IMR-90 (cell line): ENCODE data around the gene NXPH4. TPM values are rescaled to one million over a fixed set of nuclear protein-coding genes. Genes with fewer than 3 reads are reported as not detected.

Experiments
- ATAC-seq: fragments of 200-7000 bp; cut with Tn5 transposase; 2 replicates; pipeline ENCODE4 v1.9.1; 2020; ENCODE audit warnings: low read depth, mild to moderate bottlenecking, moderate library complexity
- BruUV-seq: library from RNA; stranded (reverse); fragments of 400-500 nt; replicated peaks from 2 replicates; lab custom pipeline; 2021; lab: Mats Ljungman, UMichigan
- CTCF ChIA-PET: fragments of 300-600 bp; formaldehyde crosslinking; extraction: SDS; loops from one replicate; lab custom pipeline; 2021; ENCODE audit warnings: antibody characterized with exemption; lab: Yijun Ruan, JAX
- POLR2A ChIA-PET: fragments of 300-600 bp; sonication (Branson Sonifier 250); formaldehyde crosslinking; loops from one replicate; lab custom pipeline; 2022; ENCODE audit warnings: antibody characterized with exemption; ENCODE audit not compliant: unreplicated experiment; lab: Charles Lee
- DNase-seq: peaks from one replicate; pipeline ENCODE4 v3.0.0; 2013
- H2AFZ ChIP-seq: replicated peaks from 2 replicates; pipeline ENCODE3; 2013; ENCODE audit warnings: low read length, mild to moderate bottlenecking; ENCODE audit not compliant: poor library complexity
- H2AK5ac ChIP-seq: 2 replicates; pipeline ENCODE4 v1.6.1; 2013; ENCODE audit warnings: low read depth, low read length, inconsistent platforms
- H2AK9ac ChIP-seq: replicated peaks from 2 replicates; pipeline ENCODE3; 2013; ENCODE audit warnings: mild to moderate bottlenecking, low read depth, low read length, moderate library complexity; ENCODE audit not compliant: poor library complexity
- H2BK120ac ChIP-seq: 2 replicates; pipeline ENCODE4 v1.6.1; 2013; ENCODE audit warnings: low read depth, low read length, inconsistent platforms
- H2BK15ac ChIP-seq: 3 replicates; pipeline ENCODE4 v1.6.1; 2013; ENCODE audit warnings: low read depth, low read length, inconsistent platforms
- H2BK20ac ChIP-seq: 2 replicates; pipeline ENCODE4 v1.6.1; 2013; ENCODE audit warnings: low read depth, mild to moderate bottlenecking, inconsistent platforms, low read length, moderate library complexity
- H2BK5ac ChIP-seq: 2 replicates; pipeline ENCODE4 v1.6.1; 2013; ENCODE audit warnings: mild to moderate bottlenecking, low read depth, low read length, inconsistent platforms; ENCODE audit not compliant: poor library complexity, severe bottlenecking
- H3K14ac ChIP-seq: replicated peaks from 2 replicates; pipeline ENCODE4 v1.6.1; 2013; ENCODE audit warnings: low read depth, low read length, inconsistent platforms
- H3K18ac ChIP-seq: 2 replicates; pipeline ENCODE4 v1.6.1; 2013; ENCODE audit warnings: low read depth, low read length, control low read depth
- H3K23ac ChIP-seq: 2 replicates; pipeline ENCODE4 v1.6.1; 2013; ENCODE audit warnings: low read depth, low read length, inconsistent platforms
- H3K27ac ChIP-seq: 2 replicates; pipeline ENCODE4 v1.5.1; 2013; ENCODE audit warnings: mild to moderate bottlenecking, control low read depth, low read length; ENCODE audit not compliant: insufficient read depth
- H3K27me3 ChIP-seq: 2 replicates; pipeline ENCODE4 v1.6.1; 2013; ENCODE audit warnings: low read length; ENCODE audit not compliant: control insufficient read depth, insufficient read depth
- H3K36me3 ChIP-seq: 2 replicates; pipeline ENCODE4 v1.6.1; 2013; ENCODE audit warnings: low read length, mixed read lengths; ENCODE audit not compliant: control insufficient read depth, insufficient read depth
- H3K4ac ChIP-seq: 2 replicates; pipeline ENCODE4 v1.6.1; 2013; ENCODE audit warnings: low read depth, low read length, inconsistent platforms
- H3K4me1 ChIP-seq: 2 replicates; pipeline ENCODE4 v1.6.1; 2013; ENCODE audit warnings: low read length, mixed read lengths; ENCODE audit not compliant: control insufficient read depth, insufficient read depth
- H3K4me2 ChIP-seq: 2 replicates; pipeline ENCODE4 v1.6.1; 2013; ENCODE audit warnings: low read depth, mild to moderate bottlenecking, control low read depth, low read length, moderate library complexity
- H3K4me3 ChIP-seq: 2 replicates; pipeline ENCODE4 v1.5.1; 2013; ENCODE audit warnings: low read depth, mild to moderate bottlenecking, control low read depth, low read length, moderate library complexity; ENCODE audit not compliant: insufficient read depth
- H3K56ac ChIP-seq: 2 replicates; pipeline ENCODE4 v1.6.1; 2013; ENCODE audit warnings: low read length, inconsistent platforms; ENCODE audit not compliant: insufficient read depth; ENCODE audit errors: extremely low read depth
- H3K79me1 ChIP-seq, 2 experiments: 2 replicates each; pipeline ENCODE4 v1.6.1; 2013; ENCODE audit warnings: low read length in 2 of 2, inconsistent platforms in 1 of 2, low read depth in 1 of 2
- H3K9ac ChIP-seq: 2 replicates; pipeline ENCODE4 v1.6.1; 2013; ENCODE audit warnings: low read depth, low read length, control low read depth
- H3K9me1 ChIP-seq: 2 replicates; pipeline ENCODE4 v1.6.1; 2013; ENCODE audit warnings: low read length, inconsistent platforms; ENCODE audit not compliant: insufficient read depth
- H3K9me3 ChIP-seq: 2 replicates; pipeline ENCODE4 v1.6.1; 2013; ENCODE audit warnings: low read length; ENCODE audit not compliant: control insufficient read depth, insufficient read depth
- H4K20me1 ChIP-seq: 2 replicates; pipeline ENCODE4 v1.6.1; 2013; ENCODE audit warnings: low read length, inconsistent platforms; ENCODE audit not compliant: insufficient read depth
- H4K5ac ChIP-seq: 2 replicates; pipeline ENCODE4 v1.6.1; 2013; ENCODE audit warnings: mild to moderate bottlenecking, low read depth, low read length, control low read depth
- H4K8ac ChIP-seq, 2 experiments: 2 replicates each; pipeline ENCODE4 v1.6.1; 2013; ENCODE audit warnings: low read depth in 2 of 2, low read length in 2 of 2, control low read depth in 1 of 2, inconsistent platforms in 1 of 2
- H4K91ac ChIP-seq: 2 replicates; pipeline ENCODE4 v1.6.1; 2013; ENCODE audit warnings: low read depth, low read length, inconsistent platforms; ENCODE audit not compliant: insufficient read depth
- BHLHE40 ChIP-seq: fragments of 150-350 bp; IDR thresholded peaks from 2 replicates; pipeline ENCODE4 v1.6.1; 2016; ENCODE audit warnings: mild to moderate bottlenecking, low read depth, low read length
- CEBPB ChIP-seq: IDR thresholded peaks from 2 replicates; pipeline ENCODE4 v1.6.1; 2012; ENCODE audit warnings: low read depth, low read length, improper control_type of control experiment
- CHD1 ChIP-seq: IDR thresholded peaks from 2 replicates; pipeline ENCODE4 v1.6.1; 2012; ENCODE audit warnings: low read depth, low read length, improper control_type of control experiment
- ELK1 ChIP-seq: fragments of 150-350 bp; IDR thresholded peaks from 2 replicates; pipeline ENCODE4 v1.6.1; 2016; ENCODE audit warnings: low read depth, mild to moderate bottlenecking, low read length, moderate library complexity, borderline replicate concordance
- MAFK ChIP-seq: IDR thresholded peaks from 2 replicates; pipeline ENCODE4 v1.6.1; 2012; ENCODE audit warnings: low read depth, low read length, improper control_type of control experiment
- MAZ ChIP-seq: IDR thresholded peaks from 2 replicates; pipeline ENCODE4 v1.6.1; 2012; ENCODE audit warnings: low read depth, mild to moderate bottlenecking, low read length, improper control_type of control experiment, moderate library complexity, borderline replicate concordance
- NFE2L2 ChIP-seq: fragments of 150-350 bp; IDR thresholded peaks from 2 replicates; pipeline ENCODE4 v1.6.1; 2016; ENCODE audit warnings: low read depth, mild to moderate bottlenecking, low read length
- POLR2A ChIP-seq: IDR thresholded peaks from 2 replicates; pipeline ENCODE4 v1.6.1; 2012; ENCODE audit warnings: mild to moderate bottlenecking, low read depth, low read length
- RCOR1 ChIP-seq: IDR thresholded peaks from 2 replicates; pipeline ENCODE4 v1.6.1; 2012; ENCODE audit warnings: mild to moderate bottlenecking, low read length, improper control_type of control experiment; ENCODE audit not compliant: insufficient replicate concordance
- RFX5 ChIP-seq: IDR thresholded peaks from 2 replicates; pipeline ENCODE4 v1.8.0; 2012; ENCODE audit warnings: low read depth, mild to moderate bottlenecking, low read length, moderate library complexity
- WGBS, 2 experiments: methylation state at CpG; one replicate each; pipeline versions ENCODE4 v1.1.5 to v1.1.7; 2013; ENCODE audit warnings: missing lambda C conversion rate in 2 of 2; ENCODE audit not compliant: insufficient read length in 1 of 2; ENCODE audit errors: extremely low coverage in 2 of 2; 5-methylcytosine and 5-hydroxymethylcytosine counted together
- dilution Hi-C: fragments of 300-500 bp; cut with HindIII; formaldehyde crosslinking; loops from one replicate; pipeline ENCODE4 v1.14.3; 2018; ENCODE audit warnings: low sequenced_read_pairs; ENCODE audit not compliant: unreplicated experiment
- in situ Hi-C: fragments of 300-500 bp; cut with MboI; formaldehyde crosslinking; loops from 3 replicates; pipeline ENCODE4 v1.14.3; 2019; ENCODE audit warnings: low sequenced_read_pairs, inconsistent platforms, mixed read lengths
- intact Hi-C: fragments of 100-400 bp; cut with micrococcal nuclease; formaldehyde crosslinking; loops from 2 replicates; pipeline ENCODE4 v1.10.0; 2022
- polyA plus RNA-seq, 3 experiments: library from polyadenylated mRNA; depleted of rRNA; stranded (reverse); fragments of >200 nt; gene quantifications; 2 replicates each; pipeline ENCODE4 v1.2.3, GENCODE V29; 2012; ENCODE audit warnings: low replicate concordance in 1 of 3
- total RNA-seq: library from RNA; depleted of rRNA; stranded (reverse); fragments of >200 nt; gene quantifications from 2 replicates; pipeline ENCODE4 v1.2.3, GENCODE V29; 2012

Gene NXPH4
- total and polyA plus RNA-seq, 2 of the 4 experiments (the other 2 are of a cell fraction) = 0.36 to 3.8 TPM

- no peaks in the 10 kb centered on the region for H3K27me3 ChIP-seq
- H3K9me1 ChIP-seq = peaks cover 3% of the 10 kb centered on the region; the same call in 1 of the 2 replicates
- TF ChIP-seq NFE2L2 (no peak), BHLHE40 (no peak), MAZ (no peak), MAFK (no peak), CHD1 (no peak), CEBPB (no peak), POLR2A (no peak), RCOR1 (no peak), ELK1 (no peak), RFX5 (no peak)
- CTCF ChIA-PET = interaction anchor here (0.6 to 0.7 kb wide), 2 partner anchors 45 to 193 kb away, joined by 3 read pairs; no protein-coding TSS in a partner anchor
- DNase-seq (no peak), ATAC-seq (no peak)
- H3K4me2 ChIP-seq = no peak overlapping the region
- no peak overlapping the region for H2BK120ac ChIP-seq
- no peak overlapping the region for H4K5ac ChIP-seq
- dilution Hi-C loops = no loop called here
- peaks cover 0 to 11% of the 10 kb centered on the region in 2 experiments; a peak in 1 of 4 replicates for H3K79me1 ChIP-seq
- H3K9me3 ChIP-seq = no peaks in the 10 kb centered on the region
- WGBS, 2 experiments = 100% methylated on average over 1 of the region's 2 CpGs; no CpG with 5 or more reads in 1 of the 2 experiments
- H4K91ac ChIP-seq = no peak overlapping the region
- peaks cover 29% of the 10 kb centered on the region for H3K36me3 ChIP-seq
- no peak overlapping the region for H2AFZ ChIP-seq
- no peak overlapping the region for H2AK9ac ChIP-seq
- H3K27ac ChIP-seq = no peak overlapping the region
- intact Hi-C loops = loop anchor here (1.0 kb wide), 1 partner anchor 190 kb away; no protein-coding TSS in a partner anchor
- H2AK5ac ChIP-seq = no peak overlapping the region
- no peak overlapping the region for H2BK20ac ChIP-seq
- H3K56ac ChIP-seq = no peak overlapping the region
- H4K20me1 ChIP-seq = no peaks in the 10 kb centered on the region; the same call in 1 of the 2 replicates
- no peak overlapping the region for H3K9ac ChIP-seq
- no peak overlapping the region for H2BK5ac ChIP-seq
- H4K8ac ChIP-seq = no peak overlapping the region
- H3K18ac ChIP-seq = no peak overlapping the region
- H3K4me1 ChIP-seq = no peaks in the 10 kb centered on the region; the same call in 1 of the 2 replicates
- H2BK15ac ChIP-seq = no peak overlapping the region
- no peak overlapping the region for H3K14ac ChIP-seq
- no peak overlapping the region for H3K23ac ChIP-seq
- in situ Hi-C loops = no loop called here
- no TSS peak for BruUV-seq
- no peak overlapping the region for H3K4me3 ChIP-seq
- no peak overlapping the region for H3K4ac ChIP-seq
- POLR2A ChIA-PET = no interaction called here
Measured at GRCh38 chr12:57263096-57263495, 46.5 kb downstream of the NXPH4 start.
